Loucy (cell line): ENCODE measurements around the gene NOX5.

Experiments
- CTCF ChIP-seq: fragments of 200-600 bp; sonication (generic); conservative IDR thresholded peaks from 2 replicates; pipeline ENCODE4 v1.5.1; 2014; ENCODE audit warnings: mild to moderate bottlenecking, antibody characterized with exemption, low read length
- EZH2phosphoT487 ChIP-seq: fragments of 200-600 bp; IDR thresholded peaks from 2 replicates; pipeline ENCODE4 v1.6.1; 2018; ENCODE audit warnings: antibody characterized with exemption, mild to moderate bottlenecking, moderate library complexity, borderline replicate concordance

GRCh38 chr15:69055251-69055650 is 40.8 kb downstream of the NOX5 start:
- TF ChIP-seq EZH2phosphoT487 (no peak), CTCF (no peak)
